ENCODE results near the gene NEGR1. TPM values are rescaled to one million over a fixed set of nuclear protein-coding genes. Genes with fewer than 3 reads are reported as not detected.

Gene NEGR1
- total RNA-seq, 1 donor from 2014 or later = 40.9 TPM

- no peak for DNase-seq
Measured at GRCh38 chr1:72023063-72023930, 259.0 kb downstream of the NEGR1 start.

- no peak for DNase-seq
Measured at GRCh38 chr1:72018562-72018961, 263.8 kb downstream of the NEGR1 start.

- no peak for DNase-seq
Measured at GRCh38 chr1:72015006-72015405, 267.3 kb downstream of the NEGR1 start.

GRCh38 chr1:72013161-72013560 is 269.2 kb downstream of the NEGR1 start:
- DNase-seq = no peak

- no peak for DNase-seq
Measured at GRCh38 chr1:72011721-72012120, 270.6 kb downstream of the NEGR1 start.

- DNase-seq = no peak
Measured at GRCh38 chr1:72010094-72010431, 272.3 kb downstream of the NEGR1 start.

- no peak for DNase-seq
Measured at GRCh38 chr1:72009173-72010093, 272.9 kb downstream of the NEGR1 start.

- DNase-seq = no peak
Measured at GRCh38 chr1:72007312-72007711, 275.0 kb downstream of the NEGR1 start.

- no peak for DNase-seq
Measured at GRCh38 chr1:72006092-72006491, 276.2 kb downstream of the NEGR1 start.

GRCh38 chr1:72003092-72003491 is 279.2 kb downstream of the NEGR1 start:
- no peak for DNase-seq

- no peak for DNase-seq
Measured at GRCh38 chr1:72000809-72001208, 281.5 kb downstream of the NEGR1 start.

GRCh38 chr1:71994646-71995045 is 287.7 kb downstream of the NEGR1 start:
- no peak for DNase-seq

GRCh38 chr1:71987181-71987580 is 295.2 kb downstream of the NEGR1 start:
- no peak for DNase-seq

GRCh38 chr1:71986160-71986559 is 296.2 kb downstream of the NEGR1 start:
- no peak for DNase-seq

GRCh38 chr1:71980556-71980955 is 301.8 kb downstream of the NEGR1 start:
- DNase-seq = no peak

- DNase-seq = no peak
Measured at GRCh38 chr1:71979882-71980281, 302.5 kb downstream of the NEGR1 start.

- DNase-seq = no peak
Measured at GRCh38 chr1:71967670-71968069, 314.7 kb downstream of the NEGR1 start.

GRCh38 chr1:71964188-71964587 is 318.2 kb downstream of the NEGR1 start:
- no peak for DNase-seq

- no peak for DNase-seq
Measured at GRCh38 chr1:71956613-71957285, 325.6 kb downstream of the NEGR1 start.

GRCh38 chr1:71950579-71950978 is 331.8 kb downstream of the NEGR1 start:
- no peak for DNase-seq

- DNase-seq = no peak
Measured at GRCh38 chr1:71949681-71950080, 332.7 kb downstream of the NEGR1 start.

- no peak for DNase-seq
Measured at GRCh38 chr1:71948561-71948960, 333.8 kb downstream of the NEGR1 start.

GRCh38 chr1:71944006-71944405 is 338.3 kb downstream of the NEGR1 start:
- DNase-seq = no peak
